Subcutaneous adipose tissue (tissue), 4 donors: ENCODE results near the gene FCHO1. TPM values are rescaled to one million over a fixed set of nuclear protein-coding genes. Genes with fewer than 3 reads are reported as not detected.

Source experiments
- CTCF ChIP-seq: fragments of 450-650 bp; IDR thresholded peaks from one replicate; pipeline ENCODE4 v1.5.1; 2016; ENCODE audit warnings: low read depth, mild to moderate bottlenecking, control low read depth, antibody characterized with exemption, moderate library complexity
- total RNA-seq, 4 donors: library from RNA; depleted of rRNA; stranded (reverse); fragments of >200 nt; gene quantifications; one replicate each; pipeline ENCODE4 v1.1.0, GENCODE V29; 2016

The FCHO1 gene
- total RNA-seq: 1 to 10 TPM; 2.1 to 5.1 (median 3.9) TPM

GRCh38 chr19:17751103-17751911, at the start of gene FCHO1:
FCHO1 (plus strand) TSS chr19:17751477; CDS start chr19:17755165, 3,688 bp downstream.
- no peak for TF ChIP-seq CTCF

- TF ChIP-seq CTCF: no peak
These were observed 47.3 kb upstream of the FCHO1 start for GRCh38 chr19:17703824-17704463.

GRCh38 chr19:17706750-17707181, 44.5 kb upstream of the FCHO1 start:
- no peak for TF ChIP-seq CTCF

- no peak for TF ChIP-seq CTCF
These were observed 39.4 kb upstream of the FCHO1 start for GRCh38 chr19:17711851-17712250.

GRCh38 chr19:17716309-17716929, 34.9 kb upstream of the FCHO1 start:
- TF ChIP-seq CTCF: no peak

GRCh38 chr19:17718550-17718946, 32.7 kb upstream of the FCHO1 start:
- no peak for TF ChIP-seq CTCF
